ENCODE results near the gene RHBDL2.

- TF ChIP-seq POLR2A (IDR thresholded peaks at IDR 0.05; ENCODE audit: borderline replicate concordance, extremely low read depth, insufficient read depth, insufficient read length) (no peak), CTCF (IDR thresholded peaks at IDR 0.05 in 2 of 3, conservative IDR thresholded peaks at IDR 0.05 in 1 of 3; ENCODE audit: borderline replicate concordance in 1 of 3, insufficient read depth in 1 of 3, low read depth in 2 of 3, low read length in 2 of 3) (no peak), YY1 (IDR thresholded peaks at IDR 0.05; ENCODE audit: extremely low read depth, insufficient replicate concordance, low read depth, low read length) (no peak), EZH2phosphoT487 (IDR thresholded peaks at IDR 0.05; ENCODE audit: borderline replicate concordance) (no peak), SRF (IDR thresholded peaks at IDR 0.05; ENCODE audit: low read depth) (no peak)
Observed at GRCh38 chr1:38929476-38929875, 12.2 kb downstream of the RHBDL2 start.
